Neural crest cell (in vitro differentiated cells): ENCODE data around the gene XKR8. TPM values are rescaled to one million over a fixed set of nuclear protein-coding genes. Genes with fewer than 3 reads are reported as not detected.
"Not testable (repeated sequence)": the region's sequence is repeated elsewhere in the genome, so short reads cannot be mapped to it uniquely, and the experiment has no call there.

Experiments used
- DNase-seq: peaks from one replicate; pipeline ENCODE4 v3.0.0; 2021; ENCODE audit warnings: low read depth, mixed read lengths, low spot score
- H3K27ac Mint-ChIP-seq: one replicate; pipeline ENCODE4 v1.8.0; 2021; ENCODE audit warnings: mild to moderate bottlenecking, mixed read lengths; ENCODE audit not compliant: unreplicated experiment
- H3K27me3 Mint-ChIP-seq: 2 replicates; pipeline ENCODE4 v1.8.0; 2021; ENCODE audit warnings: low read depth, mild to moderate bottlenecking, mixed read lengths
- H3K36me3 Mint-ChIP-seq: 2 replicates; pipeline ENCODE4 v1.8.0; 2021; ENCODE audit warnings: low read depth, mild to moderate bottlenecking, mixed read lengths
- H3K4me1 Mint-ChIP-seq: 2 replicates; pipeline ENCODE4 v1.8.0; 2021; ENCODE audit warnings: mixed read lengths
- H3K4me3 Mint-ChIP-seq: one replicate; pipeline ENCODE4 v1.8.0; 2021; ENCODE audit warnings: mild to moderate bottlenecking, mixed read lengths
- H3K9me3 Mint-ChIP-seq: 2 replicates; pipeline ENCODE4 v1.8.0; 2021; ENCODE audit warnings: mixed read lengths
- CTCF ChIP-seq: fragments of 200-600 bp; sonication (generic); conservative IDR thresholded peaks from 2 replicates; pipeline ENCODE4 v1.5.0; 2021; ENCODE audit warnings: antibody characterized with exemption, mild to moderate bottlenecking
- total RNA-seq: library from RNA; stranded (reverse); gene quantifications from 2 replicates; pipeline ENCODE4 v1.2.1, GENCODE V29; 2021

XKR8 gene
- total RNA-seq, 1 donor from 2014 or later: 11.8 TPM

GRCh38 chr1:27992276-27992675, 32.5 kb downstream of the XKR8 start:
- Mint-ChIP-seq H3K27ac (no peak overlapping the region), H3K36me3 (peaks cover 15% of the 10 kb centered on the region), H3K9me3 (no peaks in the 10 kb centered on the region), H3K4me1 (no peaks in the 10 kb centered on the region), H3K27me3 (no peaks in the 10 kb centered on the region), H3K4me3 (no peak overlapping the region)
- TF ChIP-seq CTCF: no peak
- no peak for DNase-seq

DNA sequence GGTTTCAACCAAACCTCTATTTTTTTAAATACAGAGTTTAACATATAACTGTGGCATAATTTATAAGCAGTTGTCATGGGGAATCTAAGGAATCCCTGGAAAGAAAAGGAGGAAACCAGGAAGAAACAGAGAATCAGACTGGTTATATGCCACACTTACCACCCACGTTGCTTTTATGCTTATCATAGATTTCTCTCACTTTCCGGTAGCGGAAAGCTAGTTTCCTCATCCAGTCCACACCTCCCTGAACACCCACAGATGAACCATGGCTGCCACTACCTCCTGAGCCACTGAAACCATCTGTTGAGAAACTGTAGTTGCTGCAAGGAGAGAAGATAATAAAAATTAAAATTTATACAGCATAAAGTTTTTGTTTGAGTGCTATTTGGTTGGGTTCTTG, 33.5 kb downstream of the XKR8 start:
- Mint-ChIP-seq H3K27ac (no peak overlapping the region), H3K4me1 (no peaks in the 10 kb centered on the region), H3K9me3 (no peaks in the 10 kb centered on the region), H3K4me3 (no peak overlapping the region), H3K27me3 (no peaks in the 10 kb centered on the region), H3K36me3 (peaks cover 18% of the 10 kb centered on the region)
- no peak for DNase-seq
- no peak for TF ChIP-seq CTCF

- Mint-ChIP-seq H3K4me1 (no peaks in the 10 kb centered on the region), H3K27me3 (no peaks in the 10 kb centered on the region), H3K4me3 (no peak overlapping the region), H3K9me3 (no peaks in the 10 kb centered on the region), H3K36me3 (peaks cover 18% of the 10 kb centered on the region), H3K27ac (no peak overlapping the region)
- no peak for TF ChIP-seq CTCF
- no peak for DNase-seq
Measured at GRCh38 chr1:27994060-27994459, 34.3 kb downstream of the XKR8 start.

DNA sequence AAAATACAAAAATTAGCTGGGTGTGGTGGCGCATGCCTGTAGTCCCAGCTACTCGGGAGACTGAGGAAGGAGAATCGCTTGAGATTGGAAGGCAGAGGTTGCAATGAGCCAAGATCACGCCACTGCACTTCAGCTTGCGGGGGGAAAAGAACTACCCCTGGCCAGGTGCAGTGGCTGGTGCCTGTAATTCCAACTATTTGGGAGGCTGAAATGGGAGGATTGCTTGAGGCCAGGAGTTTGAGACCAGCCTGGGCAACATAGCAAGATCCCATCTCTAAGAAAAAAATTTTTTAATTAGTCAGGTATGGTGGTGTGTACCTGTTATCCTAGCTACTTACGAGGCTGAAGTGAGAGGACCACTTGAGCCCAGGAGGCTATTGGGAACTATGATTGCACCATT, 34.8 kb downstream of the XKR8 start:
- H3K9me3 Mint-ChIP-seq, H3K4me3 Mint-ChIP-seq, H3K27me3 Mint-ChIP-seq, DNase-seq, H3K4me1 Mint-ChIP-seq: not testable (repeated sequence)
- Mint-ChIP-seq H3K36me3 (peaks cover 18% of the 10 kb centered on the region), H3K27ac (peak overlapping the region; percentile 71)

- Mint-ChIP-seq H3K4me1 (no peaks in the 10 kb centered on the region), H3K27me3 (no peaks in the 10 kb centered on the region), H3K27ac (no peak overlapping the region), H3K4me3 (no peak overlapping the region), H3K9me3 (no peaks in the 10 kb centered on the region), H3K36me3 (peaks cover 17% of the 10 kb centered on the region)
- DNase-seq: no peak
- TF ChIP-seq CTCF: no peak
Measured at GRCh38 chr1:27999055-27999454, 39.3 kb downstream of the XKR8 start.

DNA sequence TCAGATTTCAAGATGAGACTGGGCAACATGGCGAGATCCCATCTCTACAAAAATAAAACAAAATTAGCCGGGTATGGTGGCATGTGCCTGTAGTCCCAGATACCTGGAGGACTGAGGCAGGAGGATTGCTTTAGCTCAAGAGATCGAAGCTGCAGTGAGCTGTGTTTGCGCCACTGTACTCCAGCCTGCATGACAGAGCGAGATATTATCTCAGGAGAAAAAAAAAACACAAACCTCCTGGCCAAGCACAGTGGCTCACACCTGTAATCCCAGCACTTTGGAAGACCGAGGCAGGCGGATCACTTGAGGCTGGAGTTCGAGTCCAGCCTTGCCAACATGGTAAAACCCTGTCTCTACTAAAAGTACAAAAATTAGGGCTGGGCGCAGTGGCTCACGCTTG, 42.8 kb downstream of the XKR8 start:
- no peak overlapping the region for H3K4me3 Mint-ChIP-seq
- H3K27me3 Mint-ChIP-seq: no peaks in the 10 kb centered on the region
- TF ChIP-seq CTCF: no peak
- DNase-seq: no peak
- H3K4me1 Mint-ChIP-seq: no peaks in the 10 kb centered on the region
- H3K36me3 Mint-ChIP-seq: peaks cover 10% of the 10 kb centered on the region
- no peak overlapping the region for H3K27ac Mint-ChIP-seq
- no peaks in the 10 kb centered on the region for H3K9me3 Mint-ChIP-seq

DNA sequence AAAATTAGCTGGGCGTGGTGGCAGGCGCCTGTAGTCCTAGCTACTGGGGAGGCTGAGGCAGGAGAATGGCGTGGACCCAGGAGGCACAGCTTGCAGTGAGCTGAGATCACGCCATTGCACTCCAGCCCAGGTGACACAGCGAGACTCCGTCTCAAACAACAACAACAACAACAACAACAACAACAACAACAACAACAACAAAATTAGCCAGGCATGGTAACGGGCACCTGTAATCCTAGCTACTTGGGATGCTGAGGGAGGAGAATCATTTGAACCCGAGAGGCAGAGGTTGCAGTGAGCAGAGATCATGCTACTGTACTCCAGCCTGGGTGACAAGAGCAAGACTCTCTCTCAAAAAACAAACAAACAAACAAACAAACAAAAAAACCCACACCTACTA, 43.3 kb downstream of the XKR8 start:
- not testable (repeated sequence) for H3K27ac Mint-ChIP-seq, H3K36me3 Mint-ChIP-seq, DNase-seq, H3K4me3 Mint-ChIP-seq, H3K9me3 Mint-ChIP-seq, H3K27me3 Mint-ChIP-seq, H3K4me1 Mint-ChIP-seq
